HepG2 (cell line): ENCODE measurements around the gene CCL7. TPM values are rescaled to one million over a fixed set of nuclear protein-coding genes. Genes with fewer than 3 reads are reported as not detected.

Experiments used
- ATAC-seq: fragments of 200-7000 bp; cut with Tn5 transposase; 3 replicates; pipeline ENCODE4 v1.9.1; 2020; ENCODE audit warnings: mild to moderate bottlenecking, moderate library complexity
- BruUV-seq: library from RNA; stranded (reverse); fragments of 400-500 nt; replicated peaks from 2 replicates; lab custom pipeline; 2021; lab: Mats Ljungman, UMichigan
- CTCF ChIA-PET: fragments of 300-600 bp; formaldehyde crosslinking; extraction: SDS; loops from one replicate; lab custom pipeline; 2021; ENCODE audit warnings: low total read pairs, inconsistent platforms, low intra/inter-chr PET ratio; lab: Yijun Ruan, JAX
- POLR2A ChIA-PET: fragments of 350-600 bp; sonication (Branson Sonifier 250); formaldehyde crosslinking; loops from one replicate; lab custom pipeline; 2020; ENCODE audit warnings: antibody characterized with exemption, inconsistent platforms; lab: Yijun Ruan, JAX
- DNase-seq: peaks from one replicate; pipeline ENCODE4 v3.0.0-alpha.2; 2015; ENCODE audit warnings: low spot score
- FAIRE-seq: peaks from 3 replicates; lab custom pipeline; 2011; peaks lifted over from hg19 to GRCh38; lab: Jason Lieb, UNC
- H2AFZ ChIP-seq: one replicate; pipeline ENCODE4 v1.6.1; 2011; ENCODE audit warnings: low read length, inconsistent platforms
- H3K27ac ChIP-seq: fragments of 300-600 bp; 3 replicates; pipeline ENCODE4 v1.8.0; 2011; ENCODE audit warnings: mixed run types, mild to moderate bottlenecking, mixed read lengths, low read length, inconsistent platforms; ENCODE audit not compliant: insufficient read depth; ENCODE audit errors: extremely low read length
- H3K27me3 ChIP-seq, 2 experiments: fragments of 200-600 bp in 1 of 2; 2 replicates in 1 of 2; 3 replicates in 1 of 2; pipeline versions ENCODE4 v1.6.0 to v1.8.0; 2011; ENCODE audit warnings: low read length in 2 of 2, mild to moderate bottlenecking in 2 of 2, moderate library complexity in 2 of 2, inconsistent platforms in 1 of 2; ENCODE audit not compliant: insufficient read depth in 2 of 2, control insufficient read depth in 1 of 2
- H3K36me3 ChIP-seq, 2 experiments: fragments of 200-600 bp in 1 of 2; replicated peaks in 1 of 2; 2 replicates in 1 of 2; 3 replicates in 1 of 2; pipeline versions ENCODE4 v1.5.1 to v1.8.0; 2011; ENCODE audit warnings: low read length in 2 of 2, inconsistent platforms in 1 of 2; ENCODE audit not compliant: insufficient read depth in 2 of 2, control insufficient read depth in 1 of 2
- H3K4me1 ChIP-seq: 2 replicates; pipeline ENCODE4 v1.5.1; 2012; ENCODE audit warnings: low read length, inconsistent platforms; ENCODE audit not compliant: insufficient read depth
- H3K4me2 ChIP-seq: 2 replicates; pipeline ENCODE4 v1.6.0; 2011; ENCODE audit warnings: low read depth, low read length, inconsistent platforms
- H3K4me3 ChIP-seq, 3 experiments: fragments of 200-600 bp in 1 of 3; sonication (generic), shearing (Covaris generic) in 1 of 3; replicated peaks in 1 of 3; 2 replicates each; pipeline ENCODE4 v1.5.1; 2011 to 2016; ENCODE audit warnings: low read length in 3 of 3, inconsistent platforms in 2 of 3, low read depth in 2 of 3, mild to moderate bottlenecking in 2 of 3, control low read depth in 1 of 3, mixed read lengths in 1 of 3; ENCODE audit not compliant: insufficient read depth in 1 of 3
- H3K79me2 ChIP-seq: one replicate; pipeline ENCODE4 v1.6.1; 2011; ENCODE audit warnings: low read length, inconsistent platforms; ENCODE audit not compliant: insufficient read depth
- H3K9ac ChIP-seq: 2 replicates; pipeline ENCODE4 v1.6.0; 2011; ENCODE audit warnings: mild to moderate bottlenecking, low read depth, low read length, inconsistent platforms; ENCODE audit not compliant: insufficient read depth
- H3K9me3 ChIP-seq: 2 replicates; pipeline ENCODE4 v1.5.1; 2012; ENCODE audit warnings: mild to moderate bottlenecking, low read length
- H4K20me1 ChIP-seq: 2 replicates; pipeline ENCODE4 v1.6.0; 2011; ENCODE audit warnings: inconsistent platforms, mild to moderate bottlenecking, low read length, moderate library complexity; ENCODE audit not compliant: insufficient read depth
- AGO1 ChIP-seq: fragments of 200-400 bp; formaldehyde crosslinking; IDR thresholded peaks from 2 replicates; pipeline ENCODE4 v1.6.1; 2017; ENCODE audit warnings: mild to moderate bottlenecking, low read depth, low read length, moderate library complexity; ENCODE audit not compliant: poor library complexity, severe bottlenecking
- DPF2 ChIP-seq: sonication (generic); formaldehyde crosslinking; IDR thresholded peaks from 2 replicates; pipeline ENCODE4 v1.4.0; 2020; ENCODE audit warnings: mild to moderate bottlenecking, low read depth, missing genetic modification reagents, borderline replicate concordance
- DR1 ChIP-seq: sonication (generic); formaldehyde crosslinking; IDR thresholded peaks from 2 replicates; pipeline ENCODE4 v1.8.0; 2021; ENCODE audit warnings: mild to moderate bottlenecking, missing genetic modification reagents, inconsistent platforms
- DZIP1 ChIP-seq: sonication (generic); formaldehyde crosslinking; IDR thresholded peaks from 2 replicates; pipeline ENCODE4 v1.5.0; 2020; ENCODE audit warnings: mild to moderate bottlenecking, missing genetic modification reagents
- HMG20B ChIP-seq: conservative IDR thresholded peaks from 2 replicates; pipeline ENCODE4 v1.6.1; 2016; ENCODE audit warnings: missing genetic modification reagents, missing compliant biosample characterization
- KLF6 ChIP-seq: IDR thresholded peaks from 2 replicates; pipeline ENCODE4 v1.8.0; 2016; ENCODE audit warnings: missing biosample characterization, missing genetic modification reagents
- PHB2 ChIP-seq: fragments of 450-650 bp; IDR thresholded peaks from 2 replicates; pipeline ENCODE4 v1.6.1; 2018; ENCODE audit not compliant: partially characterized antibody
- RBAK ChIP-seq: sonication (generic); formaldehyde crosslinking; IDR thresholded peaks from 2 replicates; pipeline ENCODE4 v1.5.1; 2020; ENCODE audit warnings: mild to moderate bottlenecking, missing genetic modification reagents
- STAT5B ChIP-seq: sonication (generic); formaldehyde crosslinking; IDR thresholded peaks from 2 replicates; pipeline ENCODE4 v1.4.0; 2020; ENCODE audit warnings: missing genetic modification reagents
- WIZ ChIP-seq: sonication (generic); formaldehyde crosslinking; IDR thresholded peaks from 2 replicates; pipeline ENCODE4 v1.5.1; 2020; ENCODE audit warnings: mild to moderate bottlenecking, missing genetic modification reagents
- ZNF121 ChIP-seq: sonication (generic); formaldehyde crosslinking; IDR thresholded peaks from 2 replicates; pipeline ENCODE4 v1.5.0; 2020; ENCODE audit warnings: mild to moderate bottlenecking, missing genetic modification reagents
- ZNF383 ChIP-seq: sonication (generic); formaldehyde crosslinking; IDR thresholded peaks from 2 replicates; pipeline ENCODE4 v1.4.0; 2020; ENCODE audit warnings: missing genetic modification reagents, mild to moderate bottlenecking, borderline replicate concordance
- ZNF547 ChIP-seq: sonication (generic); formaldehyde crosslinking; IDR thresholded peaks from 2 replicates; pipeline ENCODE4 v1.5.1; 2020; ENCODE audit warnings: mild to moderate bottlenecking, missing genetic modification reagents
- ZNF549 ChIP-seq: sonication (generic); formaldehyde crosslinking; IDR thresholded peaks from 2 replicates; pipeline ENCODE4 v1.5.0; 2020; ENCODE audit warnings: missing genetic modification reagents
- ZNF556 ChIP-seq: sonication (generic); formaldehyde crosslinking; IDR thresholded peaks from 2 replicates; pipeline ENCODE4 v1.4.0; 2020; ENCODE audit warnings: mild to moderate bottlenecking, missing genetic modification reagents, borderline replicate concordance
- ZNF570 ChIP-seq: sonication (generic); formaldehyde crosslinking; IDR thresholded peaks from 2 replicates; pipeline ENCODE4 v1.4.0; 2020; ENCODE audit warnings: mild to moderate bottlenecking, missing genetic modification reagents, borderline replicate concordance
- ZNF691 ChIP-seq: sonication (generic); formaldehyde crosslinking; IDR thresholded peaks from 2 replicates; pipeline ENCODE4 v1.4.0; 2020; ENCODE audit warnings: missing genetic modification reagents, low read depth, mild to moderate bottlenecking, borderline replicate concordance
- WGBS: methylation state at CpG from one replicate; pipeline ENCODE4 v1.1.6; 2017; ENCODE audit warnings: low lambda C conversion rate; 5-methylcytosine and 5-hydroxymethylcytosine counted together
- in situ Hi-C: cut with HindIII; loops from 2 replicates; pipeline ENCODE4 v1.10.0; 2017; ENCODE audit warnings: low pct_unique_long_range_greater_than_20kb; ENCODE audit not compliant: extremely low pct_ligation_motif_present
- intact Hi-C: fragments of 100-400 bp; cut with micrococcal nuclease; formaldehyde crosslinking; loops from one replicate; pipeline ENCODE4 v1.10.0; 2022; ENCODE audit not compliant: unreplicated experiment
- polyA plus RNA-seq, 8 experiments: library from polyadenylated mRNA; depleted of rRNA in 3 of 8; stranded (reverse) in 7 of 8; unstranded in 1 of 8; fragments of >200 nt; fragmentation: Illumina TruSeq in 4 of 8; extraction: Trizol in 4 of 8; gene quantifications; 2 replicates each; pipeline versions ENCODE4 v1.2.1 to v1.2.3, GENCODE V29; 2011 to 2016; ENCODE audit warnings: low read depth in 4 of 8, missing spikeins in 1 of 8, mixed read lengths in 1 of 8; ENCODE audit not compliant: insufficient read depth in 1 of 8
- total RNA-seq, 5 experiments: library from RNA; depleted of rRNA; stranded (reverse); fragments of >200 nt; fragmentation: Illumina TruSeq; extraction: Trizol; gene quantifications; 2 replicates each; pipeline ENCODE4 v1.2.3, GENCODE V29; 2016; ENCODE audit warnings: low read depth in 1 of 5

Gene CCL7
- total and polyA plus RNA-seq, 2 of the 13 experiments (the other 11 are each of a cell fraction or from before 2014, with no cell fraction given): not detected

- Histone ChIP-seq H2AFZ (no peak overlapping the region), H3K27ac (no peak overlapping the region), H3K9me3 (no peaks in the 10 kb centered on the region), H3K4me3 (no peak overlapping the region), H4K20me1 (no peaks in the 10 kb centered on the region), H3K4me1 (no peaks in the 10 kb centered on the region), H3K9ac (no peak overlapping the region), H3K27me3 (no peaks in the 10 kb centered on the region; a peak in 1 of 5 replicates), H3K36me3 (no peaks in the 10 kb centered on the region), H3K79me2 (no peaks in the 10 kb centered on the region), H3K4me2 (no peak overlapping the region)
- FAIRE-seq (no peak), ATAC-seq (no peak), DNase-seq (no peak)
- in situ Hi-C loops (no loop called here), intact Hi-C loops (no loop called here)
- ChIA-PET POLR2A (no interaction called here), CTCF (no interaction called here)
- 0% methylated on average over 1 of the region's 1 CpG for WGBS
- no peak for TF ChIP-seq WIZ (CRISPR knock-in tag)
- no peak for TF ChIP-seq DR1 (CRISPR knock-in tag)
- no peak for TF ChIP-seq ZNF121 (CRISPR knock-in tag)
- TF ChIP-seq STAT5B: no peak
- TF ChIP-seq AGO1: no peak
- TF ChIP-seq DPF2 (CRISPR knock-in tag): no peak
- no TSS peak for BruUV-seq
Measured at GRCh38 chr17:34249061-34249460, 21.0 kb upstream of the CCL7 start.

- ChIA-PET CTCF (no interaction called here), POLR2A (no interaction called here)
- Histone ChIP-seq H3K4me3 (no peak overlapping the region), H3K9me3 (no peaks in the 10 kb centered on the region), H2AFZ (no peak overlapping the region), H3K27me3 (no peaks in the 10 kb centered on the region; a peak in 1 of 5 replicates), H3K4me2 (no peak overlapping the region), H3K27ac (no peak overlapping the region), H3K79me2 (no peaks in the 10 kb centered on the region), H3K4me1 (no peaks in the 10 kb centered on the region), H4K20me1 (no peaks in the 10 kb centered on the region), H3K9ac (no peak overlapping the region), H3K36me3 (no peaks in the 10 kb centered on the region)
- DNase-seq (no peak), ATAC-seq (no peak), FAIRE-seq (no peak)
- in situ Hi-C loops: no loop called here
- intact Hi-C loops: no loop called here
- TF ChIP-seq ZNF383 (CRISPR knock-in tag) (no peak), HMG20B (no peak), ZNF556 (no peak), ZNF549 (CRISPR knock-in tag) (no peak), RBAK (CRISPR knock-in tag) (no peak), ZNF691 (CRISPR knock-in tag) (no peak), ZNF547 (CRISPR knock-in tag) (no peak), DZIP1 (no peak), KLF6 (CRISPR knock-in tag) (no peak), ZNF570 (no peak), PHB2 (no peak)
- BruUV-seq: no TSS peak
- 0% methylated on average over 1 of the region's 1 CpG for WGBS
Measured at GRCh38 chr17:34249478-34249877, 20.5 kb upstream of the CCL7 start.
